GM21576 (cell line): ENCODE data around the gene JMJD1C.

Experiments
- ATAC-seq: cut with Tn5 transposase; IDR thresholded peaks from one replicate; pipeline ENCODE4 v1.9.1; 2021; ENCODE audit warnings: mild to moderate bottlenecking, moderate library complexity; ENCODE audit not compliant: unreplicated experiment

The JMJD1C gene

DNA sequence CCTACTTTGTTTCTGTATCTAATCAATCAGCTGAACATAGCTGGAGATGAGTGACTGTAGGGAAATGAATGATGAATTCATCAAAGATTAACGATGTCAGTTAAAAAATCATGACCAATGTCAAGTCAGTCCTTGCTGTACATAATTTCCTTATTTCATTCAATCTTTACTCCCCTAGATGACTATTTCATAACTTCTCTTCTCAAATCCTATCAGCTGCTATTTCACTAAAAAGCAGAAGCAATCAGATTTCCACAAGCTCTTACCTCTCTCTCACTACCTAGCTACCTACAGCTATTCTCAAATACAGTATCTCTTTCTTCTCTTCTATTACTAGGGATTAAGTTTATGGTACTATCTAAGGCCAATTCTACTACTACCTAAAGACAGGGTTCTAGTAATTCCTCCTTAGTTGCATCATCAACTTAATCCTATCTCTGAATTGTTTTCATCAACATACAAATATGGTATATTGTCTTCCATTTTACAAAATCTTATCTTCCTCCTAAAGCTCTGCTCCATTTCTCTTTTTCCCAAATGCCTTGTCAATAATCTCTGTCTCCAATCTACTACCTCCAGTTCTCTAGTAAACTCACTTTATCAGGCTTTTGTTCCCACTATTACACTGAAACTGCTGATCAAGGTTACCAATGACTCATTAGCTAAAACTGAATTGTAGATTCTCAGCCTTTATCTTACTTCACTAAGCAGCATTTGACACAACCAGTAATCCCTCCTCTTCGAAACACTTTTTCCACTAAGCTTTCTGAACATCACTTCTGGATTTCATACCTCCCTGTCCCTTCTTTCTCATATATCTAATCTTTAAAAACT lies 28.4 kb downstream of the JMJD1C start:
- ATAC-seq: no peak

DNA sequence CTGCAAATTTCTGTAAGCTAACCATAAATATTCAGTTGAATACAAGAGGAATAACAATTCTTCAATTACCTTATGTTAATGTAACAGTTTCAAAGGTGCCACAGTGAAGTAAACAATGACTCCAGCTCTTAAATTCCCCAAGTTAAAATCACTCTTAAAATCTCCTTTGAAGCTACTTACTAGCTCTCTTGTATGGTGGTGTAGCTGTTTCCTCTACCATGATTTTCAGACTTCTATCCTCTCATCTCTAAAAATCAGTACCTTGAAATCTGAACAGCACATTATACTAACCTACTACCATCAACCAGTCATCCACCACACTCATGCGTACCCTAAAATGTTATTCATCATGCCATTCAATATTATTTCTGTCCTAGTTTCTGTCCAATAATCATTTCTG lies 29.6 kb downstream of the JMJD1C start:
- no peak for ATAC-seq

DNA sequence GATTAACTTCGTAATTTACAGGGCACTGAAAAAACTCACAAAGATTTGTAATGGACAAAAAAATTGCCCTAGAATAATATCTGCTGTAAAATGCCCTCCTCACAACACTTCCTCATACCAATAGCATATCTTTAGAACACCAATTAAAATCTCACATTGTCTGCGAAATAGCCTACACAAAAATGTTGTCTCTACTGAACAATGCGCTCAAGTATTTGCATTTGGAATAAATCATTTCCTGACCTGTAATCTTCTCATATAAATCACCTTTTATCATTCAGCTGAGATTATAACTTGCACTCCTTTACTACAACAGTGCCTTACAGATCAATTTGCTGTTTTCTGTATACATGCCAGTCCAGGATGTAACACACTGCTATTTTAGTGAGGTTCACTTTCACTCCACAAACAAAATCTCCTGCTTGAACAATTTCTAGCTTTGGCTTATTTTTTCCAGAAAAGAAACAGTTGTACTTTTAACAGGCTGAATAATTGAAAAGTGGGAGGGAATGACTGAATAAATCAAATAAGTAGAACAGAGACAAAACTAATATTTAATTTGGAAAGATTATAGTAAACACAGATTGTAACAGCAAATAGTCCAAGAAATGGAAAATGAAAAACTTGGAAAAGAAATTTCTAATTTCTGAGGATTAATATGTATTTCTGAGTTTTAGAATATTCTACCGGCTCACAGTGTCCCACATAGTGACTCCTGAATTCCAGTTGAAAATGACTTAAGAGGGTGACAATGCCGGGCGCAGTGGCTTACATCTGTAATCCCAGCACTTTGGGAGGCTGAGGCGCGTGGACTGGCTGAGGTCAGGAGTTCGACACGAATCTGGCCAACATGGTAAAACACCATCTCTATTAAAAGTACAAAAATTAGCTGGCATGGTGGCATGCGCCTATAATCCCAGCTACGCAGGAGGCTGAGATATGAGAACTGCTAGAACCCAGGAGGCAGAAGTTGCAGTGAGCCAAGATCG lies 30.6 kb downstream of the JMJD1C start:
- ATAC-seq: no peak

DNA sequence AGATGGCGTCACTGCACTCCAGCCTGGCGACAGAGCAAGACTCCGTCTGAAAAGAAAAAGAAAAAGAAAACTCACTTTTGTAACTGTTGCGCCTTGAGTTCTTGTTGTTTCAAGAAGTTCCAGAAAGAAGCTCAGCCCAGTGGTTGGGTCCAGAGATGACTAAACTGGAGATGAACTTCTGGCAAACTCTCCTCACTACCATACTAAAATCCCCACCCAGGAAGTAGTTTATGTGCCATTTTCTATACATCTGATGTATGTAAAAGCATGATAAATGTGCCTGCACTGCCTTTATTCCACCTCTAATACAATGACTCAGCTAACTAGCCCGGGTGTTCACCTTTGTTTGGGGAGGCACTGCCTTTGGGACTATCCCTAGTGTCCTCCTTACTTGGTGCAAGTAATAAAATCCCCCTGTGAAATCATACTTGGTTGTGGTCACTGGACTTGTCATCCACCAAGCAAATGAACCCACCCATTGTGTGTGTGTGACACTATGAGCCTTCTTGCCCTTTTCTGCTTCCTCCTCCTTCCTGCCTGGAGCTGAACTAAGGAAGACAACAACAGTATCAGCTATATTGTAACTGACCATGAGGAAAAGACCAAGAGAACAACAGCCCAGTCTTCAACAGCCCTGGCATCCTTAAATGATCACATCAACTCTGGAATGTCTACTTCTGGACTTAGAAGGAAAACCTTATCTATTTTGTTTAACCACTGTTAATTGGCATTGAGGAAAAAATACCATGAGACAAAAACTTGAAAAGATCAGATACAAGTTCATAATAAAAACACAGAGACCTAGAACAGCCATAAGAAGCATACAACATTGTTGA lies 33.6 kb downstream of the JMJD1C start:
- no peak for ATAC-seq

DNA sequence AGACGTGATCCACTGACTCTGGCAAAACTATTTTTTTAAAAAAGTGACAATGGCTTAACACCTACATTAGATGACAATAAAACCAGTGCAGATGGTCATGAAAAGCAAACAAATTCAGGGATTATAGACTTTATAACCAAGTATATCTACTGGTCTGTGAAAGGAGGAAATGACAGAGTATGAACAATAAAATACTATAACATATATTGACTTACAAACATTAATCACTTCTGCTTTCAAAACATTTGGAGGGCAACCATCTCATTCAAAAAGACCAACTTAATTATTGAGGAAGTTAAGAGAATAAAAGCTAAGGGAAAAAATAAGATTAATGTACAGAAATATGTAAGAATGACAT lies 34.8 kb downstream of the JMJD1C start:
- ATAC-seq: no peak

DNA sequence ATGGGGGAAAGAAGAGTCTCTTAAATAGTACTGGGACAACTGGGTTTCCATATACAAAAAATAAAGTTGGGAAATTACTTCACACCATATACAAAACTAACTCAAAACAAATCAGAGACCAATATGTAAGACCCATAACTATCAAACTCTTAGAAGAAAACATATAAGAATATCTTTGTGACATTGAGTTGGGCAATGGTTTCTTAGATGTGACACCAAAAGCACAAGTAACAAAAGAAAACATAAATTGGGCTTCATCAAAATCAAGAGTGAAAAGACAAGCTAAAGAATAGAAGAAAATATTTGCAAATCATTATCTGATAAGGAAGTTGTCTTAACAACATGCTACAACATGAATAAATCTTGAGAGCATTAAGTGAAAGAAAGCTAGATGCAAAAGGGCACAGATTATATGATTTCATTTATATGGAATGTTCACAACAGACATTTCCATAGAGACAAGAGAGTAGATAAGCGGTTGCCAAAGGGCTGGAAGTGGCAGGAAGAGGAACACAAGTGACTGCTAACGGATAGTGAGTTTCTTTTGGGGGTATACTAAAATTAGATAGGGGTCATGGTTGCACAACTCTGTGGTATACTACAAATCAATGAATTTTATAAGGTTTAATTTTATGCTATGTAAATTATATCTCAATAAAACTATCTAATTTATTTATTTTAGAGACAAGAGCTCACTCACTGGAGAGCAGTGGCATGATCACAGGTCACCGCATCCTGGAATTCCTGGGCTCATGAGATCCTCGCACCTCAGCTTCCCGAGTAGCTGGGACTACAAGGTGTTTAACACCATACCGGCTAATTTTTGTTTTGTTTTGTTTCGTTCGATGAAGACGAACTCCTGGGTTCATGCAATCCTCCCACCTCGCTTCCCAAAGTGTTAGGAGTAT lies 35.4 kb downstream of the JMJD1C start:
- no peak for ATAC-seq

DNA sequence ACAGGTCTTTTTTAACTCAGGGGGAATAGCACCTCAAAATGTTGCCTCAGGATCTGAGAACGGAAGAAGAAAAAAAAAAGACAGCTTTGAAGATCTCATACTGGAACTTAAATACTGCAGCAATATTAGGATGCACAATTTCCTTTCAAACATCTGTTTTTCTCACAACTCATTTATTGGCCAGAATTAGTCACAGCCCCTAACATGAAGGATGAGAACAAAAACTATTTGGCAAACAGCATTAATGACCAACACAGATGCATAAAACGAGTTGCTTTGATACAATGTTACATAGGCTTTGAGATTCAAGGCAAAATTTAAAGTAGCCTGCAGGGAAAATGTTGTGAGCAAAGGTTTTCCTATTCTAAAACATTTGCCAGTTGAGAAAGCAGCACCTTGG lies 36.5 kb downstream of the JMJD1C start:
- ATAC-seq: no peak

DNA sequence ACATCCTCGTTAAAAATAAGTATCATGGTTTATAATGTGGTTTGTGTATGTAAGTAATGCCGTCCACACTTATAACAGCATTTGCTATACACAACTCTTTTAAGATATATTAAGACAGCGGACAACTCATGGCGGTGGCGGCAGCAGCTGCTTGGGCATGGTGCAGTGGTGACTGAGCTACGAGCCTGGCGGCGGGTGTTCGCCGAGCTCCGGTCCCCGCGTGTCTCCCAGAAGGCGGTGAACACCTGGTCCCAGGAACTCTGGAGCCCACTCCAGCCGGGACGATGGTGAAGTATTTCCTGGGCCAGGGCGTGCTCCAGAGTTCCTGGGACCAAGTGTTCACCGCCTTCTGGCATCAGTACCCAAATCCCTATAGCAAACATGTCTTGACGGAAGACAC lies 38.8 kb downstream of the JMJD1C start:
- ATAC-seq: no peak

DNA sequence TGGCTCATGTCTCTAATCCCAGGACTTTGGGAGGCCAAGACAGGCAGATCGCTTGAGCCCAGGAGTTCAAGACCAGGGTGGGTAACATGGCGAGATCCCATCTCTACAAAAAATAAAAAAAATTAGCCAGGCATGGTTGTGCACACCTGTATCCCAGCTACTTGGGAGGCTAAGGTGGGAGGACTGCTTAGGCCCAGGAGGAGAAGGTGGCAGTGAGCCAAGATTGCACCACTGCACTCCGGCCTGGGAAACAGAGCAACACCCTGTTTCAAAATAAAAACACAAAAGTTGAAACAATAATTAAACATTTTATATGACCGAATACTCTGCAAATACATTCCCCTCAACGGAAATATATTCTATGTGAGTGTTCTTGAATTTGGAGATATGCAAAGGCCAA lies 40.3 kb downstream of the JMJD1C start:
- ATAC-seq: no peak

DNA sequence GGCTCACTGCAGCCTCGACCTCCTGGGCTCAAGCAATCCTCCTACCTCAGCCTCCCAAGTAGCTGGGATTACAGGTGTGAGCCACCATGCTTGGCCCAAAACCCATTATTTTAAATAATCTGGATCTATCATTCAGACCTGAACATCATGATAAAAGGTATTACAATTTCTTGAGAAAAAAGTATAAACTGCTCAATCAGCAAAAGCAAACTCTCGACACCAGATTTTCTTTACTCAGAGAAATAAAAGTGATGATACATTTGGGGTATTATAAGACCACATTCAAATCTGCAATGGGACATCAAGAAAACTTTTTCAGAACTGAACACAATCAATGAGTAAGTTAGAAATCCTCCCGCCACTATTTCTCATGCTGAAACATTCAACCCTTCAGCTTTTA lies 41.2 kb downstream of the JMJD1C start:
- no peak for ATAC-seq

DNA sequence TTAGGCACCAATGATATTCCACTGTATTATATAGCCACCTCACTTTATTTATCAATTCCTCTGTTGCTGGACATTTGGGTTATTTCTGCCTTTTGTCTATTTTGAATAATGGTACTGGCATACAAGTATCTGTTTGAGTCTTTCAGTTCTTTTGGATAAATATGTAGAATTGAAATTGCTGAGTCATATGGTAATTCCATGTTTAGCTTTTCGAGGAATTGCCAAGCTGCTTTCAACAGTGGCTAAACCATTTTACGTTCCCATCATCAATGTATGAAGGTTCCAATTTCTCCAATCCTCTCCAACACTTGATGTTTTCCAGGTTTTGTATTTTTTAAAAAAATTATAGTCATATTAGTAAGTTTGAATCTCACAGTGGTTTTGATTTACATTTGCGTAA lies 42.3 kb downstream of the JMJD1C start:
- no peak for ATAC-seq

DNA sequence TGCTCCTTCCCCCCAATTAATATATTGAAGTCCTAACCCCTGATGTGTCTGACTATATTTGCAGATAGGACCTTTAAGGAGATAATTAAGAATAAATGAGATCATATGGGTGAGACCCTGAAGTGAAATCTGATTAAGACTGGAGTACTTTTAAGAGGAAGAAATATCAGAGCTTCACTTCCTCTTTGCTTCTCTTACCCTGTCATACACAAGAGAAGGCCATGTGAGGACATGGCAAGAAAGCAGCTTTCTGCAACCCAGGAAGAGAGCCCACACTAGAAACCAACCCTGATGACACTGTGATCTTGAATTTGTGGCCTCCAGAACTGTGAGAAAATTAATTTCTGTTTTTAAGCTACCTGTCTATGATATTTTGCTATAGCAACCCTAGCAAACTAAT lies 44.2 kb downstream of the JMJD1C start:
- ATAC-seq: peak; percentile 99

DNA sequence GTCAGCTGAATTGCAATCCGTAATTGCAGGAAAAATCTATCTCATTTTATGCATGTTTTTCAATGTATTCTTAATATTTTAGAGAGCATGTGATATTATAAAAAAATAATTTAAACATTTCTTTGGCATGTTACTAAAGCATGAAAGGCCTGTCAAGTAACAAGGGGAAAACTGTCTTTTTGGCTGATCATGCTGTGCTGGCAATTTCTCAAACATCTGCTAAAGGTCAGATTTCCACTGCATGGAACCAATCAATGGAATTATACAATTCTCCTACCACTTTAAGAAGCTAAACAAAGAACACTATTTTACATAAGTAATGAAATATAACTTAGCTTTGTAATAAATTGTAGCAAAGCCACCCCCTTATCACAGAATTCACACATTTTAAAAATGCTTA lies 49.4 kb downstream of the JMJD1C start:
- no peak for ATAC-seq

DNA sequence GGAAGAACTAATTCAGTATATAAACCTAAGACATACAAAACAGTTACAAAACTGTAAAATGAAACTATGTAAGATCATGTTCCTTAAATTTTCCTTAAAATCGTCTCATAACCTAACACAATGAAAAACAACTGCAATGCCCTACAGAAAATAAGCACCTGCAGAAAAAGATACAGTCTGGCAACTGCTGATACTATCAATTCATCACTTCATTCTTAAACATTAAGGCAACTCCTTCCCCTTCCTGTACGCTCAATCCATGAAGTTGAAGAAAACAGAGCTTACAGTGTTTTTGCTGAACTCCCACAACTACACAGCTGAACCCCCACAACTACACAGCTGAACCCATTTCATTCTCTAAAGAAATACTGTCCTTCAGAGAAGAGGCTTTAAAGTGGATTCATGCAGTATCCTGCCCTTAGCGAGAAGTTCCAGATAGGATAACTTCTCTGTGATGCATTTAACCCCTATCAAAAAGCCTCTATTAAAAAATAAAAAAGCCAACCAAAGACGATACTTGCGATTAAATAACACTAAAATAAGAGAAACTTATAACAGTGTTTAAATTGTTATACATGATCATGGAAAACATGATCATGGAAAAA lies 50.0 kb downstream of the JMJD1C start:
- ATAC-seq: no peak

DNA sequence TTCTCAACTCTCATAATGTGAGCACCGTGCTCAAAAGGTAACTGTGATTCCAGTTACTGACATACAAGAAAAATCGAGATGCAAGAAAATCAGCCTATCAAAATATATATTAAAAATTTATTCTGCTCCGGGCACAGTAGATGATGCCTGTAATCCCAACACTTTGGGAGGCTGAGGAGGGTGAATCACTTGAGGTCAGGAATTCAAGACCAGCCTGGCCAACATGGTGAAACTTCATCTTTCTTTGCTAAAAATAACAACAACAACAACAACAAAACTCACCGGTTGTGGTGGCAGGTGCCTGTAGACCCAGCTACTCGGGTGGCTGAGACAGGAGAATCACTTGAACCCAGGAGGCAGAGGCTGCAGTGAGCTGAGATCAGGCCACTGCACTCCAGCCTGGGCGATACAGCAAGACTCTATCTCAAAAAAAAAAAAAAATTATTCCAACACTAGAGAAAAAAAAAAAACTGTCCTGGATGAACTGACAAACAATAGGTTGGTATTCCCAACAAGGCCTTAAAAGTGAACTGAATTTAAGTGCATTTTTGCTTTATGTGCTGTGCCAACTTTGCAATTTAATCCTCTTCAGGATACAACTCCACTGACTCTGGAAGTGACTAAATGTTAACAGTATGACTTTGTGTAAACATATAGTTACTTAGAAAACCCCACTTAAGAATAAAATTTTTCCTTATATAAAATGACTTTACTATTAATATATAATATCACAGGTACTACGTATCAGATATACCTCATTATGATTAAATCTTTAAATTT lies 51.1 kb downstream of the JMJD1C start:
- no peak for ATAC-seq

DNA sequence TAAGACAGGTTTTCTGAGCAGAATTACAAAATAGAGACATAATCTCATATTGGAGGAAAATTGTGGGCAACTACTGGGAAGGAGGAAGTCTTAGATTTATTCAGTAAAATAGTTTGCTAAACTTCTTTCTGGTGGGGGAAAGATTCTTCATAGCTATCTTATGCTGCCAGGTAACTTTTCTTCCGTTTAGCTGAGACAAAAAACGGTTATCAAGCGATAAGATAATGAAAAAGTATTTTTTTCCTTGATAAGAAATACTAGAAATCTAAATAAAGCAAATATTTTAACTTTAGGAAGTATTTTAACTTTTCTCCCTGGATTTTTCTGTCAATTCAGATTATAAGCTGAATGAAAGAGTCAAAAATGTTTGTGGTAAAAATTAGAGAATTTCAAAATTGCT lies 52.3 kb downstream of the JMJD1C start:
- no peak for ATAC-seq

DNA sequence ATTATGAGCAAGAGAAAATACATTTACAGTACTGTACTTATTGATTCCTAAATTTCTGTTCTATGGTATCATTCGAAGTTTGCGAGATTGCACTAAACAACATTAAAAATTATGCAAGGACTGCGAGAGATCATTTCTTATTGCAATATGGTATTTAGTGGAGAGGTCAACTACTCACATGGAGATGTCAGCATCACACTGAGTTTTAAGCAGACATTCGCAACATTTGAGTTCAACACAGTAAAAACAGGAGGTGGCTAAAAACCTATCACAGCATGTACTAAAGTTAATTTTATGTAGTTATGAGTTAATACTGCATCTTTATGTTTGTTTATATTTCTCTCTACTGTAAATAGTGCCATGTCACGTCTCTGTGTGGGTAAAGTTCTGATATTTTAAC lies 53.5 kb downstream of the JMJD1C start:
- no peak for ATAC-seq

DNA sequence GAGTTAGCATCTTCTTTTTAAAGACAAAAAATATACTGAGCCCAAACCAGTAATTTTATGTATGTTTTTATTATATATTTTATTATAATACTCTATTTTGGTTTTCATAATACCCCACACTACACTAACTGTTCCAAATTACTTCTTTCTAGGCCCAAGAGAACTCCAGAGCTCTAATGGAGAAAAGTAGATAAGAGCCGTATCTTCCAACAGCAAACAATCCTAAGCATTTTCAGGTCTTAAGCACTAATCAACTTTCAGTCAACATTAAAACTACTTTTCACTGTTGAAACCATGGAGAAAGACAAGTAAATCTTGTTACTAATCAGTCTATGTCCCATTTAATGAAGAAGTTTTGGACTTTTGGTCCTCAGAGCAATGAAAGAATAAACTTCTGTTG lies 55.1 kb downstream of the JMJD1C start:
- no peak for ATAC-seq

DNA sequence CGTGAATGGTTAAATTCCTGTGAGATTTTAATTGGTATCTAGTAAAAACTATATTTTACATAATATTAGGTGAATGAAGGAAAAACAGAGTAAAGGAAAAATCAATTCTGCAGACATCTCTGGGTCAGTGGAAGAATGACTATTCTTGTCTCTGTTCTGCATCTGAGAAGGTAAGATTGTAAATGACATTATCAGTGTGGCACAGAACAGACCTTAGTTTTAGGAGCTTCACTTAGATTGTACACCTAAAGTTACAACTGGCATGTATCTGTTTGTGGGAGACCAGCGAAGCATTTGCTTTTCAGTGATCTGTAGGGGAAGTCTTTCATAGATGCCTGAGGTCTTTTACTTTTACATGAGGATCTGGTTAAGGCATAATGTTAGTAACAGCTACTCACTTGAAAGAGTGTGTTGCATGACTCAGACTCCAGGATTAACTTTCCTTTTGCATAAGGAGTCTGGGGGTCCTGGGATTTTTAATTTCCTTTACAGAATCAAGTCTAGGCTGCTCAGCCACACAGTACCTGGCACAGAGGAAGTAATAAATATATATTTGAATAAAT lies 56.2 kb downstream of the JMJD1C start:
- no peak for ATAC-seq
